GM21723 (cell line): ENCODE results near the gene ANKRD33B.
"Not testable (repeated sequence)": the region's sequence is repeated elsewhere in the genome, so short reads cannot be mapped to it uniquely, and the experiment has no call there.

Source experiments
- ATAC-seq: cut with Tn5 transposase; IDR thresholded peaks from one replicate; pipeline ENCODE4 v1.9.1; 2021; ENCODE audit warnings: mild to moderate bottlenecking, moderate library complexity; ENCODE audit not compliant: unreplicated experiment

The ANKRD33B gene

DNA sequence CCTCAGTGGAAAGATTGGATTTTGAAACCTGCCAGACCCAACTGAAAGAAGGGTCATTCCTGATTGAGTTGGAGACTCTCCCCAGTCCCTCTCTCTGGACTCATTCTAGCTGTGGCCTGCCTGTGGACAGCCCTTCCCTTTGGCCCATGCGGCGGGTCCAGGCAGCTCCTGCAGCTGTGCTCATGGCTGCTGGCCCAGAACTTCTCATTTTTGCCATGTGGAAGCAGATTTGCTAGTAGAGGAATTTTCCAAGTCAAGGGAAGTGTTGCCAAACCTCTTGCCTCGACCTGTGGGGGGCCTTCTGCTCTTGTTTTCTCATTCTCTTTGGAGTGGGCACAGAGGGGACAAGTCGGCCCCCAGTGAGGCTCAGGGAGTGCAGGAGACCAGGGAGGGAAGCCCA, 89.2 kb downstream of the ANKRD33B start:
- no peak for ATAC-seq

DNA sequence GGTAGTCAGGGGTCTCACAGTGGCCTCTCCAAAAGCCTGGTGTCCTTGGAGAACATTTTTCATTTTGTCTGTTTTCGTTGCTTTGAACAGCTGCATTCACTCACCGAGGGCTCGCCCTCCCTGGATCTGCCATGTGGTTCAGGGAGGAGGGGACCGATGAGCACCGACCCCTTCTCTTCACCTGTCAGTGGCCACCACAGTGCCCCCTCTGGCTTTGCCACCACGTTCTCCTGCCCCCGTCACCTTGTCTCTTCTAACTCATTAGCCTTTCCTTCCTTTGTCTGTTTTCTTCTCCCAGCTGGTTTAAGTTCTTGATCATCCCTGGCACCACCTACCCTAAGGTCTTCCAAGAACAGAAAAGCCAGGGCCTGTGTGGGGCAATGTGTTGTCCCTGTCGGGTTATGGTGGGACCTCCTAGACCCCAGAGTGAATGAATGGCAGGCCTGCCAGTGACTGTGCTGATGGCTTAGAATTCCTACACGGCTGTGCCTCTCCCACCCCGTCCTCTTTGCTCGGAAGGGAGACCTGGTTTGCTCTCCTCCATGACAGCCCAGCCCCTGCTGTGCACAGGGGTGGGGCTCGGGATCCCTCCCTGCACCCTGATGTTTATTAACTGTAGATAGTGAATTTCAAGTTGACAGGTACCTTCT, 90.0 kb downstream of the ANKRD33B start:
- no peak for ATAC-seq

DNA sequence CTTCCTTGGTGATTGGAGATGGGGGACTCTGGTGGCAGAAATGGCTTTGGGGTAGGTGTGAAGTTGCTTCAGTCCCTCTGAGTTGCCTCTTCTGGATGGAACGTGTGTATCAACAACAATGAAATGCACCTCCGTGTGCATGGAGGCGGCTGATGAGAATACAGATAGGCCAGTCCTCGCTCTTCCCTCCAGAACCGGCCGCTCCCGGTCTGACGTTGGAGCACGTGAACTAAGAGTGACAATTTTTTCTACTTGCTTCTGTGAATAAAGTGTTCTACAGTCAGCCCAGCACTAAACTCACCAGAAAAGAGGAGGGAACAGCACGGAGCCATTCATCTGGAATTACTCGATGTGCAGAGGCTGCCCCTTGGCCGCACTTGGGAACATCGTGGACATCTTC, 90.7 kb downstream of the ANKRD33B start:
- no peak for ATAC-seq

- no peak for ATAC-seq
Observed at GRCh38 chr5:10655161-10655971, 91.5 kb downstream of the ANKRD33B start.

DNA sequence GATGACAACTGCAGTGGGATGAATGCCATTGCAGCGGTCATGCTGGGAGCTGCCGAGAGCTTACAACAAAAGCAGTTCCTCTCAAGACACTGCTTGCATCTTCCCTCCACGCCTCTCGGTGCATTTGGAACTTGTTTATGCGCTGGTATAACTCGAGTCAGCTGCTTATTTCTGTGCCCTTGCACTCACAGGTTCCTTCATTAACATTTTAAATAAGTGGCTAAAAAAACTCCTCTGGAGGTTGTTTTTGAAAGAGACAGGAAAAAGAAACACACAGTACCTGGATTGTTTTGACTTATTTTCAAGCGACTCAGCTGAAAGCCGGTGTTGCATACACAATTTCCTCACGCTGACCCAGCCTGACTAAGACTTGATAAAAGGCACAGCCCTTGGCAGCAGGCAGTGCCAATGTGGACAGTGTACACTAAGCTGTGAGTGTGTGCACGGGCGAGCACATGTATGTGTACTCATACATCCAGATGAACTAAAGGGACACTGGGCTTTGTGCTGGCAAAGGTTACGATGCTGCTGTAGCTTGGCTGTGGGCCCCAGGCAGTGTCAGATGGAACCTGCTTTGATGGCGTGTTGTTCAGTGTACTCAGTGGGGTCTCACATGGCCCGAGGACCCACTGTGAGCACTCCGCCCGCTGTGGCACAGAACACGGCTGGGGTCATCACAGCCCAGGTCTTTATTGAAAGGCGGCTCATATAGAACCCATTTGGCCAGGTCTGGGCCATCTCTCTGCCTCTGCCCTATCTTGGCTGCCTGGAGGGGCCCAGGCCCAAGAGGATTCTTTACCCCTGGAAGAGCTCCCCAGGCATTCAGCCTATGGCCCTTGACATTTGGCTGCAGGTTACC, 92.3 kb downstream of the ANKRD33B start:
- ATAC-seq, result no peak

DNA sequence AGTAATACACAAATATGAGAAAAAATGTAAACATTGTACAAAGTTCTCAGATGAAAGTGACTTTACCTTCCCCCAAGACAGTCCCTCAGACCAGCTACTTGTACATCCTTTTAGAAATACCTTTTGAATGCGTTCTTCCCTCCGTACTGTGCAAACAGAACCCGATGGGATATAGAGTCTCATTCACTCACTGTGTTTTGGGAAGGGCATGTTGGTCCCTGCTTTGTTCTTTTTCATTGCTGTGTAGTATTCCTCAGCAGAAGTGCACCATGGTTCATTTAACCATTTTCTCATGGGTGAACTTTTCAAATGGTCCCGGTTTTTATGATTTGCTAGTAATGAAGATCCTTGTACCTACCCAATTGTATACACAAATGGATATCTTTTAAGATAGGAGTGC, 94.4 kb downstream of the ANKRD33B start:
- ATAC-seq, result no peak

GRCh38 chr5:10660135-10660534, 96.3 kb downstream of the ANKRD33B start:
- no peak for ATAC-seq

GRCh38 chr5:10660720-10661387, 97.0 kb downstream of the ANKRD33B start:
- ATAC-seq, result no peak

- ATAC-seq, result no peak
Observed at GRCh38 chr5:10661401-10661800, 97.5 kb downstream of the ANKRD33B start.

DNA sequence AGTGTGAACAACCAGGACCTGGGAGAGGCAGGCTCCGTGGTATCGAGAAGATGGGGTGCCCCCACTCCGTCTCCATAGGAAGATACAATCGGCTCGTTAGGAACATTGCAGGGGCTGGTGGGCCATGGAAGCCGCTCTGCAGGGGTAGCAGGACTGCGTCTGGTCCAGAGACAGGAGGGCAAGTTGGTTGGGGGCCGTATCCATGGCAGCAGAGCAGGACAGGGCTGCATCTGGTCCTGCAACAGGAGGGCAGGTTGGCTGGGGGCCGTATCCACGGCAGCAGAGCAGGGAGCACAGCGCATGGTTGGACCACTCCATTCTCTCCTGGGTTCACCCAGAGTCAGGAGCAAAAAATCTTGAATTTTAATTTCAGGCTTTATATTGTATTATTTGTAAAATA, 98.2 kb downstream of the ANKRD33B start:
- ATAC-seq, result no peak

- no peak for ATAC-seq
Observed at GRCh38 chr5:10662661-10663488, 99.0 kb downstream of the ANKRD33B start.

GRCh38 chr5:10663489-10664179, 99.8 kb downstream of the ANKRD33B start:
- ATAC-seq, result no peak

- not testable (repeated sequence) for ATAC-seq
Observed at GRCh38 chr5:10664180-10664769, 100.4 kb downstream of the ANKRD33B start.

DNA sequence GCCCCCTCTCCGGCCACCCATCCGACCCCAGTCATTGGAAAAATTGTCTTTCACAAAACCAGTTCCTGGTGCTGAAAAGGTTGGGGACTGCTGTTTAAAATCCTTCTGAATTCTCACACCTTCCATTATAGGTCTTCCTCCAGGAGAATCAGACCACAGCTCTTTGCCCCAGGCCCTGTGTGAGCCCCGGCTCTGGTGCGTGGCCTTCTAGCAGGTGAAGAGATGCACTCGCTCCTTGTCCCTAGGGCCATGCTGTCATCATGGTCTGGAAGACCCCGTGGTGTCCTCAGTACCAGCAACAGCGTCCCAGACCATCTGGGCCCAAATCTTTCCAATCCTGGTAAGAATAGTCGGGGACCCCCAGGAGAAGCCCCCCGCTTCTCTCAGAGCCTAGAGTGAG, 101.9 kb downstream of the ANKRD33B start:
- ATAC-seq, result no peak

GRCh38 chr5:10666531-10667299, 102.8 kb downstream of the ANKRD33B start:
- ATAC-seq, result no peak

GRCh38 chr5:10667431-10668057, 103.7 kb downstream of the ANKRD33B start:
- no peak for ATAC-seq

- ATAC-seq, result no peak
Observed at GRCh38 chr5:10668697-10669096, 104.8 kb downstream of the ANKRD33B start.

DNA sequence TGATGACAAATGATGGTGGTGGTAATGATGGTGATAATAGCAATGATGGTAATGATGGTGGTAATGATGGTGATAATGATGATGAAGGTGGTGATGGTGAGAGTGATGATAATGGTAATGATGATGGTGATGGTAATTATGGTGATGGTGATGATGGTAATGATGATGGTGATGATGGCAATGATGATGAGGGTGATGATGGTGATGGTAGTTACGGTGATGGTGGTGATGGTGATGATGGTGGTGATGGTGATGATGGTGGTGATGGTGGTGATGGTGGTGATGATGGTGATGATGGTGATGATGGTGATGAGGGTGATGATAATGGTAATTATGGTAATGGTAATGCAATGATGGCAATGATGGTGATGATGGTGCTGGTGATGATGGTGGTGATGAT, 106.1 kb downstream of the ANKRD33B start:
- no peak for ATAC-seq
